ENCODE measurements around the gene NAA60.

GRCh38 chr16:3408561-3409197 is 34.8 kb upstream of the NAA60 start:
- TF ChIP-seq CTCF (IDR thresholded peaks at IDR 0.05; ENCODE audit: low read length) (no peak), EZH2 (IDR thresholded peaks at IDR 0.05; ENCODE audit: borderline replicate concordance, low read length) (no peak)

Measured in OCI-LY1 (cell line).